Endothelial cell of umbilical vein (primary cell): ENCODE data around the gene LRP3. TPM values are rescaled to one million over a fixed set of nuclear protein-coding genes. Genes with fewer than 3 reads are reported as not detected.

Source experiments
- BruUV-seq: library from RNA; stranded (reverse); fragments of 400-500 nt; replicated peaks from 2 replicates; lab custom pipeline; 2021; lab: Mats Ljungman, UMichigan
- CTCF ChIA-PET: fragments of 300-600, 350-600 bp; sonication (Branson Sonifier 250); formaldehyde crosslinking; loops from one replicate; lab custom pipeline; 2021; ENCODE audit warnings: antibody characterized with exemption, inconsistent platforms; lab: Charles Lee
- POLR2A ChIA-PET: fragments of 300-600, 350-600 bp; sonication (Branson Sonifier 250); formaldehyde crosslinking; loops from one replicate; lab custom pipeline; 2021; ENCODE audit warnings: antibody characterized with exemption, inconsistent platforms; lab: Charles Lee
- DNase-seq: peaks from one replicate; pipeline ENCODE4 v3.0.0-alpha.2; 2011; ENCODE audit warnings: low read depth, low spot score
- FAIRE-seq: peaks from 2 replicates; lab custom pipeline; 2011; peaks lifted over from hg19 to GRCh38; lab: Jason Lieb, UNC
- H2AFZ ChIP-seq: 2 replicates; pipeline ENCODE4 v1.6.0; 2012; ENCODE audit warnings: low read depth, low read length, control low read depth, inconsistent platforms
- H3K27ac ChIP-seq: 2 replicates; pipeline ENCODE4 v1.5.1; 2011; ENCODE audit warnings: low read depth, mild to moderate bottlenecking, control low read depth, low read length, moderate library complexity; ENCODE audit not compliant: insufficient read depth
- H3K27me3 ChIP-seq, 2 experiments: 2 replicates each; pipeline versions ENCODE4 v1.6.0 to v1.6.1; 2011; ENCODE audit warnings: low read length in 2 of 2, mixed read lengths in 1 of 2; ENCODE audit not compliant: control insufficient read depth in 2 of 2, insufficient read depth in 2 of 2
- H3K36me3 ChIP-seq, 2 experiments: 2 replicates in 1 of 2; 3 replicates in 1 of 2; pipeline ENCODE4 v1.5.1; 2011; ENCODE audit warnings: low read length in 2 of 2, mild to moderate bottlenecking in 1 of 2, moderate library complexity in 1 of 2; ENCODE audit not compliant: control insufficient read depth in 2 of 2, insufficient read depth in 2 of 2; ENCODE audit errors: extremely low read depth in 1 of 2
- H3K4me1 ChIP-seq: 3 replicates; pipeline ENCODE4 v1.5.1; 2011; ENCODE audit warnings: mild to moderate bottlenecking, low read length; ENCODE audit not compliant: control insufficient read depth, insufficient read depth; ENCODE audit errors: extremely low read depth
- H3K4me2 ChIP-seq: 2 replicates; pipeline ENCODE4 v1.6.1; 2011; ENCODE audit warnings: low read length, control low read depth, mixed read lengths; ENCODE audit not compliant: insufficient read depth
- H3K4me3 ChIP-seq, 3 experiments: fragments of 200-600 bp in 1 of 3; sonication (generic), shearing (Covaris generic) in 1 of 3; replicated peaks in 1 of 3; 2 replicates each; pipeline ENCODE4 v1.5.1; 2011 to 2016; ENCODE audit warnings: control low read depth in 3 of 3, low read length in 3 of 3, mild to moderate bottlenecking in 2 of 3, inconsistent platforms in 1 of 3, low read depth in 1 of 3, moderate library complexity in 1 of 3; ENCODE audit not compliant: insufficient read depth in 1 of 3
- H3K79me2 ChIP-seq: 2 replicates; pipeline ENCODE4 v1.6.0; 2012; ENCODE audit warnings: low read length, inconsistent platforms; ENCODE audit not compliant: control insufficient read depth, insufficient read depth
- H3K9ac ChIP-seq: replicated peaks from 2 replicates; pipeline ENCODE3; 2011; ENCODE audit warnings: low read length, control low read depth; ENCODE audit not compliant: insufficient read depth; ENCODE audit errors: extremely low read depth
- H3K9me1 ChIP-seq: replicated peaks from 3 replicates; pipeline ENCODE4 v1.6.0; 2011; ENCODE audit warnings: mild to moderate bottlenecking, low read length; ENCODE audit not compliant: control insufficient read depth, insufficient read depth; ENCODE audit errors: extremely low read depth
- H3K9me3 ChIP-seq: replicated peaks from 2 replicates; pipeline ENCODE4 v1.5.1; 2012; ENCODE audit warnings: low read length, inconsistent platforms; ENCODE audit not compliant: control insufficient read depth, insufficient read depth
- H4K20me1 ChIP-seq: replicated peaks from 2 replicates; pipeline ENCODE3; 2011; ENCODE audit warnings: mild to moderate bottlenecking, low read length; ENCODE audit not compliant: control insufficient read depth, insufficient read depth; ENCODE audit errors: extremely low read depth
- EZH2 ChIP-seq: IDR thresholded peaks from 2 replicates; pipeline ENCODE4 v1.6.1; 2012; ENCODE audit warnings: borderline replicate concordance, low read depth, mild to moderate bottlenecking, moderate library complexity, low read length, inconsistent platforms; ENCODE audit not compliant: severe bottlenecking
- FOS ChIP-seq: IDR thresholded peaks from 2 replicates; pipeline ENCODE4 v1.6.1; 2011; ENCODE audit warnings: mild to moderate bottlenecking, low read length, moderate library complexity, borderline replicate concordance; ENCODE audit not compliant: insufficient read depth
- GATA2 ChIP-seq: IDR thresholded peaks from 2 replicates; pipeline ENCODE4 v1.7.0; 2011; ENCODE audit warnings: low read depth, mild to moderate bottlenecking, moderate library complexity, mixed read lengths, low read length; ENCODE audit not compliant: insufficient read length, insufficient read depth
- JUN ChIP-seq: IDR thresholded peaks from 2 replicates; pipeline ENCODE4 v1.6.1; 2011; ENCODE audit warnings: borderline replicate concordance, low read depth; ENCODE audit not compliant: insufficient read length, insufficient read depth
- MYC ChIP-seq: IDR thresholded peaks from one replicate; pipeline ENCODE4 v1.6.1; 2011; ENCODE audit warnings: mild to moderate bottlenecking, low read depth, low read length
- POLR2A ChIP-seq: IDR thresholded peaks from 2 replicates; pipeline ENCODE4 v1.6.1; 2012; ENCODE audit warnings: low read depth, mild to moderate bottlenecking, control low read depth, low read length
- POLR2AphosphoS5 ChIP-seq: IDR thresholded peaks from 2 replicates; pipeline ENCODE4 v1.6.1; 2012; ENCODE audit warnings: low read depth, mild to moderate bottlenecking, control low read depth, low read length, moderate library complexity; ENCODE audit not compliant: insufficient read depth
- dilution Hi-C: fragments of 300-500 bp; cut with MboI; formaldehyde crosslinking; loops from one replicate; pipeline ENCODE4 v1.15.0; 2019; ENCODE audit warnings: low sequenced_read_pairs; ENCODE audit not compliant: extremely low pct_ligation_motif_present
- intact Hi-C: fragments of 100-400 bp; cut with micrococcal nuclease; formaldehyde crosslinking; loops from one replicate; pipeline ENCODE4 v1.10.0; 2022
- polyA plus RNA-seq, 4 experiments: library from polyadenylated mRNA; depleted of rRNA in 3 of 4; stranded (reverse) in 3 of 4; unstranded in 1 of 4; fragments of >200 nt; gene quantifications; 2 replicates each; pipeline versions ENCODE4 v1.2.1 to v1.2.3, GENCODE V29; 2011 to 2012; ENCODE audit warnings: missing spikeins in 1 of 4
- total RNA-seq: library from RNA; stranded (reverse); gene quantifications from 2 replicates; pipeline ENCODE4 v1.2.3, GENCODE V29; 2021
- TF ChIP-seq, protein P1 (sequence below), 2 donors: IDR thresholded peaks; 1 replicate in 1 of 2; 2 replicates in 1 of 2; pipeline ENCODE4 v1.5.1; 2011; ENCODE audit warnings: low read length in 2 of 2, mild to moderate bottlenecking in 2 of 2, moderate library complexity in 2 of 2, control low read depth in 1 of 2, inconsistent platforms in 1 of 2, low read depth in 1 of 2; ENCODE audit not compliant: insufficient read depth in 1 of 2; ENCODE audit errors: extremely low read depth in 1 of 2
- TF ChIP-seq, protein P2 (sequence below): IDR thresholded peaks from 2 replicates; pipeline ENCODE4 v1.6.1; 2011; ENCODE audit not compliant: insufficient read depth, insufficient read length

The LRP3 gene
- total and polyA plus RNA-seq, 2 donors (not counting 3 experiments of a cell fraction or from before 2014, with no cell fraction given) = 14.3 to 19.4 TPM

DNA sequence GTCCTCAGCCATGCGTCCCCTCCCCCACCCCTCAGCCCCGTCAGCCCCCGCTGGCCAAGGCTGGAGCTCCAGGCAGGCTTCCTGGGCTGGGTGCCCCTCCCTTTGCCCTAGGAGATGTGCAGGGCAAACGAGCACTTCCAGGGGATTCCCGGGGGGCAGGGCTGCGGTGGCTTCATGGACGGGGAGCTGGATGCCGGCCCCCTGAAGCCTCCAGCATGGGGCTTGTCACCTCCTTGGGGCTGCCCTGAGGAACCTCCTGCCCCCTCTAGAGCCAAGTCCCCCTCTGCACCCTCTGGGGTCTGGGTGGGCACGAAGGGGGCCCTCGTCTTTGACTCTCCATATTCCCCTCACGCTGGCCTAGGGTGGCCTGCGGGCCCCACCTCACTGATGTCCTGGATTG is 56.9 kb downstream of the LRP3 start:
- no peaks in the 10 kb centered on the region for H3K36me3 ChIP-seq
- no peak overlapping the region for H2AFZ ChIP-seq
- H3K9me3 ChIP-seq = no peaks in the 10 kb centered on the region
- H3K4me3 ChIP-seq = no peak overlapping the region
- no peaks in the 10 kb centered on the region for H3K79me2 ChIP-seq
- intact Hi-C loops = no loop called here
- POLR2A ChIA-PET = no interaction called here
- no peak for FAIRE-seq
- CTCF ChIA-PET = no interaction called here
- no peaks in the 10 kb centered on the region for H3K9me1 ChIP-seq
- no peak for DNase-seq
- H3K27ac ChIP-seq = no peak overlapping the region
- no peak for TF ChIP-seq JUN
- TF ChIP-seq POLR2A = no peak
- TF ChIP-seq MYC = no peak
- TF ChIP-seq, protein P1, sequence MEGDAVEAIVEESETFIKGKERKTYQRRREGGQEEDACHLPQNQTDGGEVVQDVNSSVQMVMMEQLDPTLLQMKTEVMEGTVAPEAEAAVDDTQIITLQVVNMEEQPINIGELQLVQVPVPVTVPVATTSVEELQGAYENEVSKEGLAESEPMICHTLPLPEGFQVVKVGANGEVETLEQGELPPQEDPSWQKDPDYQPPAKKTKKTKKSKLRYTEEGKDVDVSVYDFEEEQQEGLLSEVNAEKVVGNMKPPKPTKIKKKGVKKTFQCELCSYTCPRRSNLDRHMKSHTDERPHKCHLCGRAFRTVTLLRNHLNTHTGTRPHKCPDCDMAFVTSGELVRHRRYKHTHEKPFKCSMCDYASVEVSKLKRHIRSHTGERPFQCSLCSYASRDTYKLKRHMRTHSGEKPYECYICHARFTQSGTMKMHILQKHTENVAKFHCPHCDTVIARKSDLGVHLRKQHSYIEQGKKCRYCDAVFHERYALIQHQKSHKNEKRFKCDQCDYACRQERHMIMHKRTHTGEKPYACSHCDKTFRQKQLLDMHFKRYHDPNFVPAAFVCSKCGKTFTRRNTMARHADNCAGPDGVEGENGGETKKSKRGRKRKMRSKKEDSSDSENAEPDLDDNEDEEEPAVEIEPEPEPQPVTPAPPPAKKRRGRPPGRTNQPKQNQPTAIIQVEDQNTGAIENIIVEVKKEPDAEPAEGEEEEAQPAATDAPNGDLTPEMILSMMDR (IDR thresholded peaks at IDR 0.05; ENCODE audit: extremely low read depth in 1 of 2, insufficient read depth in 1 of 2, low read depth in 1 of 2, low read length in 2 of 2) = no peak
- no peak for TF ChIP-seq EZH2
- no peak for TF ChIP-seq POLR2AphosphoS5
- TF ChIP-seq GATA2 = no peak
- no peak for TF ChIP-seq FOS
- TF ChIP-seq, protein P2, sequence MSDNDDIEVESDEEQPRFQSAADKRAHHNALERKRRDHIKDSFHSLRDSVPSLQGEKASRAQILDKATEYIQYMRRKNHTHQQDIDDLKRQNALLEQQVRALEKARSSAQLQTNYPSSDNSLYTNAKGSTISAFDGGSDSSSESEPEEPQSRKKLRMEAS = no peak
- no TSS peak for BruUV-seq
- no peaks in the 10 kb centered on the region for H3K27me3 ChIP-seq
- H3K4me1 ChIP-seq = no peaks in the 10 kb centered on the region
- no peak overlapping the region for H3K4me2 ChIP-seq
- dilution Hi-C loops = no loop called here
- H4K20me1 ChIP-seq = no peaks in the 10 kb centered on the region
- H3K9ac ChIP-seq = no peak overlapping the region
